CD4-positive, alpha-beta T cell (primary cell): ENCODE results near the gene PGAP1. TPM values are rescaled to one million over a fixed set of nuclear protein-coding genes. Genes with fewer than 3 reads are reported as not detected.

Source experiments
- ATAC-seq: fragments of 200-7000 bp; cut with Tn5 transposase; one replicate; pipeline ENCODE4 v1.10.0; 2022; ENCODE audit warnings: mild to moderate bottlenecking; ENCODE audit not compliant: poor library complexity
- CTCF ChIA-PET: fragments of 350-600 bp; sonication (Branson Sonifier 250); formaldehyde crosslinking; loops from one replicate; lab custom pipeline; 2021; ENCODE audit warnings: antibody characterized with exemption, inconsistent platforms; lab: Charles Lee
- POLR2A ChIA-PET: fragments of 350-600 bp; sonication (Branson Sonifier 250); formaldehyde crosslinking; loops from one replicate; lab custom pipeline; 2021; ENCODE audit warnings: antibody characterized with exemption, inconsistent platforms; lab: Charles Lee
- DNase-seq, 14 experiments: peaks; one replicate each; pipeline ENCODE4 v3.0.0-alpha.2; 2013 to 2020; ENCODE audit warnings: mixed read lengths in 2 of 14
- H3K27ac ChIP-seq, 2 donors: one replicate each; pipeline versions ENCODE4 v1.5.1 to v1.7.0; 2013; ENCODE audit warnings: low read length in 2 of 2, low read depth in 1 of 2, mild to moderate bottlenecking in 1 of 2
- H3K27me3 ChIP-seq, 2 experiments: 1 replicate in 1 of 2; 2 replicates in 1 of 2; pipeline versions ENCODE4 v1.6.1 to v1.7.0; 2013; ENCODE audit warnings: low read length in 2 of 2, control low read depth in 1 of 2, mild to moderate bottlenecking in 1 of 2, moderate library complexity in 1 of 2; ENCODE audit not compliant: insufficient read depth in 2 of 2, control insufficient read depth in 1 of 2
- H3K36me3 ChIP-seq: one replicate; pipeline ENCODE4 v1.6.1; 2013; ENCODE audit warnings: low read length, control low read depth; ENCODE audit not compliant: insufficient read depth
- H3K4me1 ChIP-seq: one replicate; pipeline ENCODE4 v1.6.1; 2013; ENCODE audit warnings: low read length, control low read depth; ENCODE audit not compliant: insufficient read depth
- H3K4me3 ChIP-seq: one replicate; pipeline ENCODE4 v1.5.1; 2013; ENCODE audit warnings: mild to moderate bottlenecking, low read length, moderate library complexity
- H3K9me3 ChIP-seq, 2 experiments: 1 replicate in 1 of 2; 2 replicates in 1 of 2; pipeline versions ENCODE4 v1.6.1 to v1.7.0; 2013; ENCODE audit warnings: low read length in 2 of 2, mild to moderate bottlenecking in 2 of 2, control low read depth in 1 of 2, moderate library complexity in 1 of 2; ENCODE audit not compliant: control insufficient read depth in 1 of 2, insufficient read depth in 1 of 2
- H3K27ac Mint-ChIP-seq: one replicate; pipeline ENCODE4 v1.8.0; 2020; ENCODE audit warnings: mixed read lengths
- H3K27me3 Mint-ChIP-seq: one replicate; pipeline ENCODE4 v1.8.0; 2021; ENCODE audit warnings: mixed read lengths
- H3K36me3 Mint-ChIP-seq: one replicate; pipeline ENCODE4 v1.8.0; 2021; ENCODE audit warnings: low read depth, mixed read lengths
- H3K4me1 Mint-ChIP-seq: one replicate; pipeline ENCODE4 v1.8.0; 2021; ENCODE audit warnings: low read depth, mixed read lengths
- H3K4me3 Mint-ChIP-seq: one replicate; pipeline ENCODE4 v1.8.0; 2020; ENCODE audit warnings: mild to moderate bottlenecking, mixed read lengths
- H3K9me3 Mint-ChIP-seq: one replicate; pipeline ENCODE4 v1.8.0; 2020; ENCODE audit warnings: mixed read lengths
- intact Hi-C, 2 experiments: fragments of 100-400 bp; cut with DNase I in 1 of 2; cut with micrococcal nuclease in 1 of 2; formaldehyde crosslinking; loops; one replicate each; pipeline versions ENCODE4 v1.15.1 to v1.9.0; 2023 to 2025; cut with DNase I, micrococcal nuclease
- total RNA-seq, 174 experiments: library from RNA in 2 of 174; stranded (reverse) in 2 of 174; gene quantifications; one replicate each; pipeline ENCODE4 v1.2.3 and lab custom pipeline; 2021 to 2026
- TF ChIP-seq, protein P1 (sequence below): fragments of 200-600 bp; IDR thresholded peaks from one replicate; pipeline ENCODE4 v1.8.0; 2022; ENCODE audit warnings: antibody characterized with exemption, mild to moderate bottlenecking

The PGAP1 gene
- total RNA-seq, 2 experiments from 2014 or later: 10.3 to 11.3 TPM

DNA sequence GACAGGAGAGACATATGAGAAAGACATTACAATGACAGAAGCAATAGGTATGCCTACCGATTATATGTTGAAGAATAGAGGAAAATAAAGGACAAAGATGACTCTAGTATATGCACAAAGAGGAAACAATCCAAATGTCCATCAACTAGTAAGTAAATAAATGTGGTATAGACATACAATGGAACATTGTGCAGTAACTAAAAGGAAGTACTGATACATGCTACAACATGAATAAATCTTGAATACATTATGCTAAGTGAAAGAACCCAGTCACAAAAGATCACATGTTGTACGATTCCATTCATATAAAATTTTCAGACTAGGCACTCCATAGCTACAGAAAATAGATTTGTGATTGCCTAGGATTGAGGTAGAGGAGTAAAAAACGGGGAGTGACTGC is 28.5 kb upstream of the PGAP1 start:
- DNase-seq (no peak), ATAC-seq (no peak)
- intact Hi-C loops: no loop called here
- Histone ChIP-seq H3K9me3 (no peaks in the 10 kb centered on the region), H3K4me3 (no peak overlapping the region), H3K27me3 (no peaks in the 10 kb centered on the region), H3K36me3 (no peaks in the 10 kb centered on the region), H3K4me1 (no peaks in the 10 kb centered on the region), H3K27ac (no peak overlapping the region)
- Mint-ChIP-seq H3K4me3 (no peak overlapping the region), H3K36me3 (no peaks in the 10 kb centered on the region), H3K27me3 (no peaks in the 10 kb centered on the region), H3K27ac (no peak overlapping the region), H3K4me1 (no peaks in the 10 kb centered on the region), H3K9me3 (no peaks in the 10 kb centered on the region)
- CTCF ChIA-PET: no interaction called here
- TF ChIP-seq, protein P1, sequence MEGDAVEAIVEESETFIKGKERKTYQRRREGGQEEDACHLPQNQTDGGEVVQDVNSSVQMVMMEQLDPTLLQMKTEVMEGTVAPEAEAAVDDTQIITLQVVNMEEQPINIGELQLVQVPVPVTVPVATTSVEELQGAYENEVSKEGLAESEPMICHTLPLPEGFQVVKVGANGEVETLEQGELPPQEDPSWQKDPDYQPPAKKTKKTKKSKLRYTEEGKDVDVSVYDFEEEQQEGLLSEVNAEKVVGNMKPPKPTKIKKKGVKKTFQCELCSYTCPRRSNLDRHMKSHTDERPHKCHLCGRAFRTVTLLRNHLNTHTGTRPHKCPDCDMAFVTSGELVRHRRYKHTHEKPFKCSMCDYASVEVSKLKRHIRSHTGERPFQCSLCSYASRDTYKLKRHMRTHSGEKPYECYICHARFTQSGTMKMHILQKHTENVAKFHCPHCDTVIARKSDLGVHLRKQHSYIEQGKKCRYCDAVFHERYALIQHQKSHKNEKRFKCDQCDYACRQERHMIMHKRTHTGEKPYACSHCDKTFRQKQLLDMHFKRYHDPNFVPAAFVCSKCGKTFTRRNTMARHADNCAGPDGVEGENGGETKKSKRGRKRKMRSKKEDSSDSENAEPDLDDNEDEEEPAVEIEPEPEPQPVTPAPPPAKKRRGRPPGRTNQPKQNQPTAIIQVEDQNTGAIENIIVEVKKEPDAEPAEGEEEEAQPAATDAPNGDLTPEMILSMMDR: no peak
- POLR2A ChIA-PET: no interaction called here

DNA sequence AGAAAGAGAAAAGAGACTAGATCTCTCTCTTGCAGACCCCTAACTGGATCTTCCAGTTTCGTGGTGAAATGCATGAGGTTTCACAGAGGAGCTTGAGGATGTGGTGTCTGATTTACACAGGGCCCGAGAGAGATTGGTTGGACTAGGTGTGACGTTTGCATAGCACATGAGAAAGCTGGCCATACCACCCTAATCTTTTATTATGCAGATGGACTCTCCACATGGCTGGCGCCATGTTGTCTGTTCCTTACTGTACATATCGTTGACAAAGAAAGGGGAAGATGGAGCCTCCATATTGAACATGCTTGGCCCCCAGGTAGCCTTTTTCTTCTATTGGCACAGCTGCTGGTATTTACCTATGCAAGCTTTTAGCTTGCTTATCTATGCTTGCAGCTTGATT is 27.5 kb upstream of the PGAP1 start:
- intact Hi-C loops: no loop called here
- no peaks in the 10 kb centered on the region for H3K9me3 ChIP-seq
- no peaks in the 10 kb centered on the region for H3K27me3 ChIP-seq
- no peak overlapping the region for H3K4me3 ChIP-seq
- no peaks in the 10 kb centered on the region for H3K27me3 Mint-ChIP-seq
- DNase-seq (no peak), ATAC-seq (no peak)
- CTCF ChIA-PET: no interaction called here
- TF ChIP-seq, protein P1: no peak
- no peaks in the 10 kb centered on the region for H3K4me1 Mint-ChIP-seq
- H3K27ac Mint-ChIP-seq: no peak overlapping the region
- H3K4me3 Mint-ChIP-seq: no peak overlapping the region
- no peak overlapping the region for H3K27ac ChIP-seq
- H3K36me3 ChIP-seq: no peaks in the 10 kb centered on the region
- no peaks in the 10 kb centered on the region for H3K4me1 ChIP-seq
- H3K36me3 Mint-ChIP-seq: no peaks in the 10 kb centered on the region
- POLR2A ChIA-PET: no interaction called here
- no peaks in the 10 kb centered on the region for H3K9me3 Mint-ChIP-seq

DNA sequence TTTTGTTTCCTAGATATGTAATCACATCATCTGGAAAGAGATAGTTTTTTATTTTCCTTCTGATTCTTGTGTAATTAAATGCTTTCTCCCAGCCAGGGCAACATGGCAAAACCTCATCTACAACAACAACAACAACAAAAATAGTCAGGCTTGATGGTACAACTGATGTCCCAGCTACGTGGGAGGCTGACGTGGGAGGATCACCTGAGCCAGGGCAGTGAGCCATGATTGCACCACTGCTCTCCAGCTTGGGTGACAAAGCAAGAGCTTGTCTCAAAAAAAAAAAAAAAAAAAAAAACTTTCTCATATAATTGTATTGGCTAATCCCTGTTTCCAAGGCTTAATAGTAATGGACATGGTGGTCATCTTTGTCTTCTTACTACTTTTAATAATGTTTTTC is 26.4 kb upstream of the PGAP1 start:
- intact Hi-C loops: no loop called here
- H3K27me3 Mint-ChIP-seq: no peaks in the 10 kb centered on the region
- DNase-seq (no peak), ATAC-seq (no peak)
- H3K27ac Mint-ChIP-seq: no peak overlapping the region
- H3K9me3 ChIP-seq: no peaks in the 10 kb centered on the region
- no peaks in the 10 kb centered on the region for H3K4me1 Mint-ChIP-seq
- TF ChIP-seq, protein P1: no peak
- H3K27ac ChIP-seq: no peak overlapping the region
- no peak overlapping the region for H3K4me3 ChIP-seq
- H3K36me3 ChIP-seq: no peaks in the 10 kb centered on the region
- H3K4me1 ChIP-seq: no peaks in the 10 kb centered on the region
- no peak overlapping the region for H3K4me3 Mint-ChIP-seq
- ChIA-PET POLR2A (no interaction called here), CTCF (interaction anchor here (0.6 to 1.3 kb wide), 2 partner anchors 76 to 1115 kb away, joined by 3 to 5 read pairs; no protein-coding TSS in a partner anchor)
- no peaks in the 10 kb centered on the region for H3K9me3 Mint-ChIP-seq
- no peaks in the 10 kb centered on the region for H3K36me3 Mint-ChIP-seq
- no peaks in the 10 kb centered on the region for H3K27me3 ChIP-seq
